H1 (cell line): Measurements from ENCODE around the gene AP1G2. TPM values are rescaled to one million over a fixed set of nuclear protein-coding genes. Genes with fewer than 3 reads are reported as not detected.

Experiments used
- CHD2 ChIP-seq: IDR thresholded peaks from 2 replicates; pipeline ENCODE4 v1.6.1; 2012; ENCODE audit warnings: low read length, improper control_type of control experiment
- CHD7 ChIP-seq: fragments of 300-600 bp; sonication (generic); IDR thresholded peaks from 2 replicates; pipeline ENCODE4 v1.7.1; 2012; ENCODE audit warnings: low read length, moderate library complexity, mild to moderate bottlenecking, inconsistent platforms; ENCODE audit not compliant: insufficient replicate concordance
- CREB1 ChIP-seq: IDR thresholded peaks from 2 replicates; pipeline ENCODE4 v1.6.1; 2012; ENCODE audit warnings: inconsistent platforms
- KDM4A ChIP-seq: IDR thresholded peaks from one replicate; pipeline ENCODE4 v1.7.1; 2012; ENCODE audit warnings: low read depth, mild to moderate bottlenecking, moderate library complexity, low read length, inconsistent platforms; ENCODE audit not compliant: severe bottlenecking
- PHF8 ChIP-seq: fragments of 200-600 bp; sonication (generic); conservative IDR thresholded peaks from 2 replicates; pipeline ENCODE4 v1.7.1; 2012; ENCODE audit warnings: low read depth, mild to moderate bottlenecking, inconsistent platforms, low read length, moderate library complexity
- POLR2AphosphoS5 ChIP-seq: IDR thresholded peaks from 2 replicates; pipeline ENCODE4 v1.6.1; 2011; ENCODE audit warnings: low read depth, low read length
- RBBP5 ChIP-seq: IDR thresholded peaks from 2 replicates; pipeline ENCODE4 v1.7.1; 2012; ENCODE audit warnings: low read depth, mild to moderate bottlenecking, inconsistent platforms, low read length, moderate library complexity, borderline replicate concordance
- SIN3A ChIP-seq, 2 experiments: IDR thresholded peaks in 1 of 2; conservative IDR thresholded peaks in 1 of 2; 2 replicates each; pipeline ENCODE4 v1.6.1; 2011 to 2012; ENCODE audit warnings: low read length in 2 of 2, improper control_type of control experiment in 1 of 2, low read depth in 1 of 2, mild to moderate bottlenecking in 1 of 2
- TAF7 ChIP-seq: optimal IDR thresholded peaks from 2 replicates; pipeline ENCODE3; 2011; ENCODE audit warnings: low read depth, mild to moderate bottlenecking, inconsistent platforms, low read length, moderate library complexity, borderline replicate concordance
- TEAD4 ChIP-seq: IDR thresholded peaks from 2 replicates; pipeline ENCODE4 v1.6.1; 2012; ENCODE audit warnings: low read depth, low read length, inconsistent platforms, mixed read lengths
- polyA plus RNA-seq, 7 experiments: library from polyadenylated mRNA; depleted of rRNA in 3 of 7; stranded (reverse) in 5 of 7; unstranded in 2 of 7; fragments of >200 nt in 5 of 7; fragments of 200-250 nt in 2 of 7; gene quantifications; 1 replicate in 5 of 7; 2 replicates in 1 of 7; 4 replicates in 1 of 7; pipeline versions ENCODE4 v1.2.1 to v1.2.3, GENCODE V29; 2011 to 2013; ENCODE audit warnings: missing spikeins in 2 of 7, mixed read lengths in 2 of 7
- total RNA-seq: library from RNA; stranded (reverse); fragmentation: NEBNext Ultra II Directional; extraction: Animal tissue kit (Norgen Biotek cat#: 25700); gene quantifications from 2 replicates; pipeline ENCODE4 v1.2.1, GENCODE V29; 2021

The AP1G2 gene
- total and polyA plus RNA-seq, 2 of the 8 experiments (the other 6 are each of a cell fraction or from before 2014, with no cell fraction given): 70.9 to 134 TPM

GRCh38 chr14:23567186-23568020, at the start of gene AP1G2 (continued):
- TF ChIP-seq CHD2: no peak
- peak; percentile 9 for TF ChIP-seq TAF7
- TF ChIP-seq POLR2AphosphoS5: peak; percentile 53
- TF ChIP-seq TEAD4: 0 out of 2 replicates have a peak, but pooled peaks have one; percentile 7
- TF ChIP-seq KDM4A: peak; percentile 71
- TF ChIP-seq CREB1: no peak
- peak; percentile 57 for TF ChIP-seq PHF8
- peak; percentile 70; the same call in 1 of the 2 replicates for TF ChIP-seq RBBP5
- no peak for TF ChIP-seq CHD7
- 0 out of 4 replicates have a peak, but pooled peaks of 1 of the 2 experiments have one; percentile 44 for TF ChIP-seq SIN3A (conservative IDR thresholded peaks at IDR 0.05 in 1 of 2, IDR thresholded peaks at IDR 0.05 in 1 of 2; ENCODE audit: low read depth in 1 of 2, low read length in 2 of 2)
